ENCODE results near the gene CD180. TPM values are rescaled to one million over a fixed set of nuclear protein-coding genes. Genes with fewer than 3 reads are reported as not detected.

Gene CD180
- total RNA-seq, 2 experiments from 2014 or later: 0.08 TPM; not detected in 1

DNA sequence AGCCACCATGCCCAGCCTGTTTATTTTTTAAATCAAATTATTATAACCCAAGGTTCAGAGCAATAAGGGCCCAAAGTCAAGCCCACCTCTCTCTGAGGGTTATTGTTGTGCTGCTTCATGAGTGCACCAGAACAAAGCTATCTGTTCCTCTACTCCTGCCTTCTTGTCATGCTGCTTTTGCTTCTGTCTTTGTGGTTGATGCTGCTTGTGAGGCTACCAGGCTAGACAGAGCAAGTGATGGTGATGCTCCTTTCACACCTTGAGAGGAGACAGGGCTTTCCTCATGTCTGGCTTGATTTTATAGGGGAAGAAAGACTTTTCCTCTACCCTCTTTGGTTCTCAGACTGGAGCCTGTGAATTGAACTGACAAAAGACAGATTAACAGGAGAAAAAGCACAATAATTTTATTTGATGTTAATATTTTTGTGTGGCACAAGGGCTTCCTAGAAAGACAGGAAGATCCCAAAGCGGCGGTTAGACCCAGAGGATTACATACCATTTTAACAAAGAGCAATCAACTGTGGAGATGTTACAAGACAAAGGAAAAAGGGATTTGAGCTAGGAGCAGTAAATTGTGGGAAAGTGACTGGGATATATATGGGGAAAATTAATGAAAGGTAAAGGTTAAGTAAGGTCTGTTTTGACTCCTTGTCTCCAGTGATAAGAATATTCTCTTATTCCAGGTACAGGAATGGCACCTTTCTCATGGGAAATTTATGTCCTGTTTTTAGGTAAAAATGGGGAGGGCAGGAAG is 4.4 kb upstream of the CD180 start:
- TF ChIP-seq, protein P1, sequence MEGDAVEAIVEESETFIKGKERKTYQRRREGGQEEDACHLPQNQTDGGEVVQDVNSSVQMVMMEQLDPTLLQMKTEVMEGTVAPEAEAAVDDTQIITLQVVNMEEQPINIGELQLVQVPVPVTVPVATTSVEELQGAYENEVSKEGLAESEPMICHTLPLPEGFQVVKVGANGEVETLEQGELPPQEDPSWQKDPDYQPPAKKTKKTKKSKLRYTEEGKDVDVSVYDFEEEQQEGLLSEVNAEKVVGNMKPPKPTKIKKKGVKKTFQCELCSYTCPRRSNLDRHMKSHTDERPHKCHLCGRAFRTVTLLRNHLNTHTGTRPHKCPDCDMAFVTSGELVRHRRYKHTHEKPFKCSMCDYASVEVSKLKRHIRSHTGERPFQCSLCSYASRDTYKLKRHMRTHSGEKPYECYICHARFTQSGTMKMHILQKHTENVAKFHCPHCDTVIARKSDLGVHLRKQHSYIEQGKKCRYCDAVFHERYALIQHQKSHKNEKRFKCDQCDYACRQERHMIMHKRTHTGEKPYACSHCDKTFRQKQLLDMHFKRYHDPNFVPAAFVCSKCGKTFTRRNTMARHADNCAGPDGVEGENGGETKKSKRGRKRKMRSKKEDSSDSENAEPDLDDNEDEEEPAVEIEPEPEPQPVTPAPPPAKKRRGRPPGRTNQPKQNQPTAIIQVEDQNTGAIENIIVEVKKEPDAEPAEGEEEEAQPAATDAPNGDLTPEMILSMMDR (IDR thresholded peaks at IDR 0.05): no peak
- peak overlapping the region; percentile 90 for H3K27ac Mint-ChIP-seq
- Histone ChIP-seq H3K27ac (ENCODE audit: low read depth in 1 of 2, low read length in 2 of 2) (no peak overlapping the region), H3K36me3 (ENCODE audit: insufficient read depth, low read length) (no peaks in the 10 kb centered on the region), H3K27me3 (ENCODE audit: control insufficient read depth in 1 of 2, insufficient read depth in 2 of 2, low read length in 2 of 2) (no peaks in the 10 kb centered on the region), H3K4me3 (ENCODE audit: low read length) (no peak overlapping the region), H3K4me1 (ENCODE audit: insufficient read depth, low read length) (peaks cover 62% of the 10 kb centered on the region), H3K9me3 (ENCODE audit: control insufficient read depth in 1 of 2, insufficient read depth in 1 of 2, low read length in 2 of 2) (peaks cover 0 to 5% of the 10 kb centered on the region in 2 experiments)
- ATAC-seq (ENCODE audit: poor library complexity) (peak; percentile 32), DNase-seq (no peak)
- ChIA-PET POLR2A (no interaction called here), CTCF (interaction anchor here (2.0 kb wide), 1 partner anchor 44 kb away, joined by 5 read pairs; no protein-coding TSS in a partner anchor)
- peaks cover 15% of the 10 kb centered on the region for H3K36me3 Mint-ChIP-seq (ENCODE audit: low read depth)
- H3K4me3 Mint-ChIP-seq: no peak overlapping the region
- peaks cover 95% of the 10 kb centered on the region for H3K4me1 Mint-ChIP-seq (ENCODE audit: low read depth)
- intact Hi-C loops (cut with DNase I, micrococcal nuclease): no loop called here
- peaks cover 11% of the 10 kb centered on the region for H3K9me3 Mint-ChIP-seq
- no peaks in the 10 kb centered on the region for H3K27me3 Mint-ChIP-seq

DNA sequence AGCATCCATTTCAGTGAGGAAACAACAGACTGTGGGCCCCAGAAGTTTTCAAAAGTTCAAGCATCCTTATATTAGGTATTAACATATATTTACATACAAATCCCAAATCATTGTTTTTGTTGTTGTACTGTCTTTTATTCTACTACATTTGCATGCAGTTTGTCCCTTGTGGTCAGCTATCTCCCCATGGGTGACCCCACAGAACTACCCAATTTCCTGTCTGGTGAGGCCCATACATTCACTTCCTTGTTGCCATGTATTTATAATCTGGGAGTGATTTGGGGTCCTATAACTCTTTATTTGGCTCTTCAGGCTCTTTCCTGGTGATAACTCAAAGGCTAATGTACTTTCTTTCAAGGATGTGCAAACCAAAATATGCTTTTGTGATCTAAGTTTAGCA is 3.3 kb upstream of the CD180 start:
- no peak for DNase-seq
- ChIA-PET CTCF (interaction anchor here (0.6 to 2.0 kb wide), 2 partner anchors 43 to 1054 kb away, joined by 3 to 5 read pairs; no protein-coding TSS in a partner anchor), POLR2A (no interaction called here)
- intact Hi-C loops (cut with DNase I, micrococcal nuclease): loop anchor here in 1 of 2 experiments (2.0 kb wide), 1 partner anchor 23 kb away; no protein-coding TSS in a partner anchor
- TF ChIP-seq, protein P1 (IDR thresholded peaks at IDR 0.05): no peak
- Mint-ChIP-seq H3K36me3 (ENCODE audit: low read depth) (peaks cover 15% of the 10 kb centered on the region), H3K27me3 (no peaks in the 10 kb centered on the region), H3K4me3 (no peak overlapping the region), H3K4me1 (ENCODE audit: low read depth) (peaks cover 86% of the 10 kb centered on the region), H3K9me3 (peaks cover 11% of the 10 kb centered on the region), H3K27ac (peak overlapping the region; percentile 28)
- Histone ChIP-seq H3K27me3 (ENCODE audit: control insufficient read depth in 1 of 2, insufficient read depth in 2 of 2, low read length in 2 of 2) (no peaks in the 10 kb centered on the region), H3K4me1 (ENCODE audit: insufficient read depth, low read length) (peaks cover 52% of the 10 kb centered on the region), H3K36me3 (ENCODE audit: insufficient read depth, low read length) (no peaks in the 10 kb centered on the region), H3K9me3 (ENCODE audit: control insufficient read depth in 1 of 2, insufficient read depth in 1 of 2, low read length in 2 of 2) (peaks cover 0 to 5% of the 10 kb centered on the region in 2 experiments), H3K27ac (ENCODE audit: low read depth in 1 of 2, low read length in 2 of 2) (no peak overlapping the region), H3K4me3 (ENCODE audit: low read length) (no peak overlapping the region)
- ATAC-seq (ENCODE audit: poor library complexity): no peak

DNA sequence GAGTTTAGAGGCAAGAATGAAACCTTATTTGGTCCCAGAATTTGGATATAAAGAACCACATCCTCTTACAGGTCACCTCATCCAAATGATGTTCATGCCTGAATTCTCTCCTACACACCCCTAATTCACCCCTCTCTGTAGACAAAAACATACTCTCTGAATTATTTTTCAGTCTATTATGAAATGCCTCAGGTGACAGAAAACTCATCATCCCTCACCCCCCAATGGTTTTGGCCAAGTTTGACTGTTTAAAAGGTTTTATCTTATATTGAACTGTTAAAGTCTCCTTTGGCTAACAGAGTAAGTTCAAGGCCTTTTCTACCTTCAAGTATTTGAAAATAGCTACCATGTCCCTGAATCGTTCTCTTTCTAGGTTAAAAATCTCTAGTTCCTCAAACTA is 2.3 kb upstream of the CD180 start:
- Mint-ChIP-seq H3K27ac (peak overlapping the region; percentile 31), H3K27me3 (no peaks in the 10 kb centered on the region), H3K9me3 (peaks cover 11% of the 10 kb centered on the region), H3K4me3 (no peak overlapping the region), H3K36me3 (ENCODE audit: low read depth) (peaks cover 15% of the 10 kb centered on the region), H3K4me1 (ENCODE audit: low read depth) (peaks cover 85% of the 10 kb centered on the region)
- ChIA-PET POLR2A (no interaction called here), CTCF (no interaction called here)
- TF ChIP-seq, protein P1 (IDR thresholded peaks at IDR 0.05): no peak
- H3K4me3 ChIP-seq (ENCODE audit: low read length): no peak overlapping the region
- peaks cover 0 to 5% of the 10 kb centered on the region in 2 experiments for H3K9me3 ChIP-seq (ENCODE audit: control insufficient read depth in 1 of 2, insufficient read depth in 1 of 2, low read length in 2 of 2)
- no peaks in the 10 kb centered on the region for H3K36me3 ChIP-seq (ENCODE audit: insufficient read depth, low read length)
- DNase-seq (no peak), ATAC-seq (ENCODE audit: poor library complexity) (no peak)
- no peaks in the 10 kb centered on the region for H3K27me3 ChIP-seq (ENCODE audit: control insufficient read depth in 1 of 2, insufficient read depth in 2 of 2, low read length in 2 of 2)
- intact Hi-C loops (cut with DNase I, micrococcal nuclease): loop anchor here in 1 of 2 experiments (2.0 kb wide), 1 partner anchor 22 kb away; no protein-coding TSS in a partner anchor
- peaks cover 42% of the 10 kb centered on the region for H3K4me1 ChIP-seq (ENCODE audit: insufficient read depth, low read length)
- H3K27ac ChIP-seq (ENCODE audit: low read depth in 1 of 2, low read length in 2 of 2): no peak overlapping the region

Data from CD4-positive, alpha-beta T cell (primary cell).